ENCODE results near the gene SCN3B. TPM values are rescaled to one million over a fixed set of nuclear protein-coding genes. Genes with fewer than 3 reads are reported as not detected.

The SCN3B gene
- total and polyA plus RNA-seq, 7 donors, result 11.1 to 69.0 (median 21.7) TPM

GRCh38 chr11:123594921-123595320 lies 59.5 kb downstream of the SCN3B start:
- no peak for DNase-seq
- WGBS, 3 donors, result 84 to 94% (median 84%) methylated on average over 4 of the region's 4 CpGs
- no peak overlapping the region for H3K27ac ChIP-seq
- H3K4me3 ChIP-seq, result no peak overlapping the region
- H3K36me3 ChIP-seq (ENCODE audit: insufficient read depth in 1 of 2, low read depth in 1 of 2), result peaks cover 0 to 15% of the 10 kb centered on the region in 2 donors
- TF ChIP-seq, protein P1, sequence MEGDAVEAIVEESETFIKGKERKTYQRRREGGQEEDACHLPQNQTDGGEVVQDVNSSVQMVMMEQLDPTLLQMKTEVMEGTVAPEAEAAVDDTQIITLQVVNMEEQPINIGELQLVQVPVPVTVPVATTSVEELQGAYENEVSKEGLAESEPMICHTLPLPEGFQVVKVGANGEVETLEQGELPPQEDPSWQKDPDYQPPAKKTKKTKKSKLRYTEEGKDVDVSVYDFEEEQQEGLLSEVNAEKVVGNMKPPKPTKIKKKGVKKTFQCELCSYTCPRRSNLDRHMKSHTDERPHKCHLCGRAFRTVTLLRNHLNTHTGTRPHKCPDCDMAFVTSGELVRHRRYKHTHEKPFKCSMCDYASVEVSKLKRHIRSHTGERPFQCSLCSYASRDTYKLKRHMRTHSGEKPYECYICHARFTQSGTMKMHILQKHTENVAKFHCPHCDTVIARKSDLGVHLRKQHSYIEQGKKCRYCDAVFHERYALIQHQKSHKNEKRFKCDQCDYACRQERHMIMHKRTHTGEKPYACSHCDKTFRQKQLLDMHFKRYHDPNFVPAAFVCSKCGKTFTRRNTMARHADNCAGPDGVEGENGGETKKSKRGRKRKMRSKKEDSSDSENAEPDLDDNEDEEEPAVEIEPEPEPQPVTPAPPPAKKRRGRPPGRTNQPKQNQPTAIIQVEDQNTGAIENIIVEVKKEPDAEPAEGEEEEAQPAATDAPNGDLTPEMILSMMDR (IDR thresholded peaks at IDR 0.05), result no peak
- H3K4me1 ChIP-seq, result peaks cover 20% of the 10 kb centered on the region
- no peaks in the 10 kb centered on the region for H3K27me3 ChIP-seq (ENCODE audit: insufficient read depth in 3 of 3, low read length in 2 of 3)
- H3K9me3 ChIP-seq, result no peaks in the 10 kb centered on the region
- no peak for ATAC-seq
- intact Hi-C loops (cut with DNase I), result no loop called here

DNA sequence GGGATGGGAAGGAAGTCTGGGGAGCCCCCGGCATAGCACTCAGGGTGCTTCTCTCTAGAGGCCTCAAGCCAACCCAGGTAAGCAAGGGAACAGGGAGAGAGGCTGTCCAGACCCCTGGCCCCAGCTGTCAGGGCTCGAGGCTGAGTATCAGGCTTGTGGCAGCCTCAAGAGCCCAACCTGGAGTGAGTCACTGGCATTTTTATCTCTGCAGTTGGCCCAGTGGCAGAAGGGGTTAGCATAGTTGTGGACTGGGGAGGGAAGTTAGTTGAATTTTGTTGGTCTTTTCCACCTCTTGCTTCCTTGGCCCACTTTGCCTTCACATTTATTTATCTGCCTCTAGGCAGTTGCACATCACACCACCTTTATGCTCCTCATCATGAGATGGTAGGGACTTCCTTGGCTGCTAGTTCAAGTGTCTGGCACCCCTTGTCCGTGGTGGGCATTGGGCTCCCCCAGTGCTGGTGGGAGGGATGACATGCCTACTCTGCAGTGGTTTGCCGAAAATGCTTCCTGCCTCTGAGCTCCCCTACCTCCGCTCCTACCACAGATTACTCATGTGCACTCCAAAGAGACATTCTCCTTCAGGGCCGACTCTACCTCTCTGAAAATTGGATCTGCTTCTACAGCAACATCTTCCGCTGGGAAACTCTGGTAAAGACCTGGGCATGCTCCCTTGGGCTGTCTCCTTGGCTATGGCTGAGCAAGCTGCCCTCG lies 60.1 kb downstream of the SCN3B start:
- Histone ChIP-seq H3K27ac (no peak overlapping the region), H3K27me3 (ENCODE audit: insufficient read depth in 3 of 3, low read length in 2 of 3) (no peaks in the 10 kb centered on the region), H3K4me1 (peaks cover 24% of the 10 kb centered on the region), H3K4me3 (no peak overlapping the region), H3K9me3 (no peaks in the 10 kb centered on the region), H3K36me3 (ENCODE audit: insufficient read depth in 1 of 2, low read depth in 1 of 2) (peaks cover 0 to 14% of the 10 kb centered on the region in 2 donors)
- no peak for ATAC-seq
- TF ChIP-seq, protein P1 (IDR thresholded peaks at IDR 0.05), result no peak
- 87 to 95% (median 89%) methylated on average over 8 of the region's 8 CpGs for WGBS, 3 donors
- DNase-seq, result peak in 1 of 2 donors; percentile 16
- intact Hi-C loops (cut with DNase I), result no loop called here

GRCh38 chr11:123593570-123593969 lies 60.9 kb downstream of the SCN3B start:
- 73 to 80% (median 76%) methylated on average over 6 of the region's 6 CpGs for WGBS, 3 donors
- Histone ChIP-seq H3K4me1 (peaks cover 24% of the 10 kb centered on the region), H3K36me3 (ENCODE audit: insufficient read depth in 1 of 2, low read depth in 1 of 2) (peaks cover 0 to 6% of the 10 kb centered on the region in 2 donors), H3K27ac (no peak overlapping the region), H3K9me3 (no peaks in the 10 kb centered on the region), H3K4me3 (no peak overlapping the region), H3K27me3 (ENCODE audit: insufficient read depth in 3 of 3, low read length in 2 of 3) (no peaks in the 10 kb centered on the region)
- ATAC-seq (no peak), DNase-seq (peak in 1 of 2 donors; percentile 29)
- TF ChIP-seq, protein P1 (IDR thresholded peaks at IDR 0.05), result no peak
- intact Hi-C loops (cut with DNase I), result no loop called here

DNA sequence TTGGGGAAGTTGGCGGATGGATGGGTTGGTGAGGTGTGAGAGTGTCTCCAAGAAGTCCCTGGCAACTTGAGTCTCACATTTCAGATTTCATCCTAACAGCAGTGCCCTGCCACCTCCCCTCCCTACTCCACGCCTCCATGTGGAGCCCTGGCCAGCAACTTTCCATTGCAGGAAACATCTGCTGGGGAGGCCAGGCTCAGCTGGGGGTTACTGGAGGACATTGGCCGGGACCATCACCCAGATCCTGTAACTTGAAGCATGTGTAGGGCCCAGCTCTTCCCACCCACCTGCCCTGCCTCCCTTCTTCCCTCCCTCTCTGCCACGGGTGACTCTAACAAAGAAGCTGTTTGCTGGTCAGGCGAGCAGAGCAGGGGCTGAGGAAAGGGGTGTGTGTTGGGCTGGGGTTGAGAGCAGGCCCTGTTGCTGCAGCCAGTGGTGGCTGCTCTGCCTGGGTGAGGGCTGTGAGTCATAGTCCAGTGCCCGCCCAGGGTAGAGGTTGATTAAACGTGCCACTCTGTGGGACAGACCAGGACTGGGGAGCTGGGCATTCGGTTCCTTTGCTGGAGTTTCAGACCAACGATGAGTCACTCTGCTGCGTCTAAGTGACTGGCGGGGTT lies 64.0 kb downstream of the SCN3B start:
- peaks cover 24% of the 10 kb centered on the region for H3K4me1 ChIP-seq
- H3K27ac ChIP-seq, result peak overlapping the region; percentile 80
- WGBS, 3 donors, result 12 to 19% (median 13%) methylated on average over 10 to 11 of the region's 11 CpGs
- DNase-seq (peak; percentile 50 to 81), ATAC-seq (peak; percentile 91 to 97 (median 94))
- intact Hi-C loops (cut with DNase I), result no loop called here
- H3K4me3 ChIP-seq, result peak overlapping the region; percentile 59
- H3K9me3 ChIP-seq, result no peaks in the 10 kb centered on the region
- H3K27me3 ChIP-seq (ENCODE audit: insufficient read depth in 3 of 3, low read length in 2 of 3), result no peaks in the 10 kb centered on the region
- peaks cover 0 to 3% of the 10 kb centered on the region in 2 donors for H3K36me3 ChIP-seq (ENCODE audit: insufficient read depth in 1 of 2, low read depth in 1 of 2)
- TF ChIP-seq, protein P1 (IDR thresholded peaks at IDR 0.05), result no peak

All from psoas muscle (tissue), 8 donors.